ENCODE measurements around the gene SCN4B.

Gene SCN4B

GRCh38 chr11:118180300-118180703, 27.7 kb upstream of the SCN4B start:
- peak; percentile 79 for ATAC-seq
- TF ChIP-seq ESRRG (CRISPR knock-in tag; IDR thresholded peaks at IDR 0.05) (no peak), SNAI2 (CRISPR knock-in tag; IDR thresholded peaks at IDR 0.05) (no peak), GLIS3 (CRISPR knock-in tag; IDR thresholded peaks at IDR 0.05) (no peak)

- TF ChIP-seq PATZ1 (CRISPR knock-in tag; IDR thresholded peaks at IDR 0.05; ENCODE audit: borderline replicate concordance) (no peak), ZNF70 (CRISPR knock-in tag; IDR thresholded peaks at IDR 0.05) (no peak), ZFP3 (CRISPR knock-in tag; IDR thresholded peaks at IDR 0.05) (no peak), BACH2 (CRISPR knock-in tag; IDR thresholded peaks at IDR 0.05; ENCODE audit: borderline replicate concordance) (no peak), PPARA (CRISPR knock-in tag; IDR thresholded peaks at IDR 0.05; ENCODE audit: borderline replicate concordance) (no peak), OSR1 (CRISPR knock-in tag; IDR thresholded peaks at IDR 0.05) (no peak)
- no peak for ATAC-seq
These were observed 24.1 kb upstream of the SCN4B start for GRCh38 chr11:118176778-118177134.

GRCh38 chr11:118175993-118176777, 23.6 kb upstream of the SCN4B start, which contains the start of gene SCN2B:
Gene SCN2B, minus strand, starts transcription at chr11:118176639. Its CDS starts 208 bp downstream, at chr11:118176431.
- ATAC-seq: no peak
- no peak for TF ChIP-seq TCF4 (CRISPR knock-in tag; IDR thresholded peaks at IDR 0.05; ENCODE audit: borderline replicate concordance)
- no peak for TF ChIP-seq ZC3H10 (CRISPR knock-in tag; IDR thresholded peaks at IDR 0.05)
- TF ChIP-seq CSDC2 (CRISPR knock-in tag; IDR thresholded peaks at IDR 0.05): no peak
- TF ChIP-seq SNAI2 (CRISPR knock-in tag; IDR thresholded peaks at IDR 0.05): no peak
- no peak for TF ChIP-seq BACH2 (CRISPR knock-in tag; IDR thresholded peaks at IDR 0.05; ENCODE audit: borderline replicate concordance)
- no peak for TF ChIP-seq PPARA (CRISPR knock-in tag; IDR thresholded peaks at IDR 0.05; ENCODE audit: borderline replicate concordance)
- no peak for TF ChIP-seq TSHZ2 (CRISPR knock-in tag; IDR thresholded peaks at IDR 0.05)
- no peak for TF ChIP-seq ESRRG (CRISPR knock-in tag; IDR thresholded peaks at IDR 0.05)
- no peak for TF ChIP-seq POU6F1 (CRISPR knock-in tag; IDR thresholded peaks at IDR 0.05; ENCODE audit: borderline replicate concordance, low read depth)
- TF ChIP-seq TOX (CRISPR knock-in tag; IDR thresholded peaks at IDR 0.05; ENCODE audit: borderline replicate concordance): no peak
- no peak for TF ChIP-seq CSRNP3 (CRISPR knock-in tag; IDR thresholded peaks at IDR 0.05)
- no peak for TF ChIP-seq ISL1 (CRISPR knock-in tag; IDR thresholded peaks at IDR 0.05)
- no peak for TF ChIP-seq ZNF565 (CRISPR knock-in tag; conservative IDR thresholded peaks at IDR 0.05; ENCODE audit: low read depth)
- TF ChIP-seq RARB (CRISPR knock-in tag; IDR thresholded peaks at IDR 0.05): no peak
- no peak for TF ChIP-seq GLIS3 (CRISPR knock-in tag; IDR thresholded peaks at IDR 0.05)

Data from SK-N-SH treated with all-trans-retinoic acid at 6 μM for 48 hours (cell line).